Prostate gland (tissue), 2 donors: ENCODE results near the gene PPIH. TPM values are rescaled to one million over a fixed set of nuclear protein-coding genes. Genes with fewer than 3 reads are reported as not detected.

Source experiments
- DNase-seq: peaks from one replicate; pipeline ENCODE4 v3.0.0-alpha.2; 2019; ENCODE audit warnings: low spot score
- H3K27ac ChIP-seq, 2 donors: fragments of 200-600 bp; sonication (generic); 2 replicates each; pipeline ENCODE4 v1.5.1; 2017 to 2019
- H3K27me3 ChIP-seq: fragments of 200-600 bp; sonication (generic); replicated peaks from 2 replicates; pipeline ENCODE4 v1.5.1; 2019; ENCODE audit not compliant: insufficient read depth
- H3K36me3 ChIP-seq, 2 donors: fragments of 200-600 bp; sonication (generic); 1 replicate in 1 of 2; 2 replicates in 1 of 2; pipeline versions ENCODE4 v1.5.1 to v1.8.1; 2017 to 2019
- H3K4me1 ChIP-seq: fragments of 200-600 bp; sonication (generic); replicated peaks from 2 replicates; pipeline ENCODE4 v1.5.1; 2019
- H3K4me3 ChIP-seq, 2 donors: fragments of 200-600 bp; sonication (generic); 2 replicates each; pipeline ENCODE4 v1.5.1; 2017 to 2019
- H3K9me3 ChIP-seq: fragments of 200-600 bp; sonication (generic); 2 replicates; pipeline ENCODE4 v1.5.1; 2017
- POLR2A ChIP-seq: fragments of 450-650 bp; IDR thresholded peaks from one replicate; pipeline ENCODE4 v1.6.1; 2016; ENCODE audit warnings: antibody characterized with exemption, mild to moderate bottlenecking
- POLR2AphosphoS5 ChIP-seq: sonication (generic); formaldehyde crosslinking; IDR thresholded peaks from one replicate; pipeline ENCODE4 v1.6.1; 2017; ENCODE audit warnings: antibody characterized with exemption
- WGBS: methylation state at CpG from one replicate; pipeline ENCODE4 v1.1.5; 2018; 5-methylcytosine and 5-hydroxymethylcytosine counted together
- intact Hi-C: fragments of 100-400 bp; cut with DNase I; formaldehyde crosslinking; loops from one replicate; pipeline ENCODE4 v1.14.2; 2022
- total RNA-seq, 2 donors: library from RNA; depleted of rRNA; stranded (reverse); fragments of >200 nt; gene quantifications; one replicate each; pipeline ENCODE4 v1.1.0, GENCODE V29; 2016
- TF ChIP-seq, protein P1 (sequence below), 4 experiments: fragments of 200-600 bp in 2 of 4; fragments of 450-650 bp in 2 of 4; sonication (generic) in 2 of 4; IDR thresholded peaks; 1 replicate in 3 of 4; 2 replicates in 1 of 4; pipeline ENCODE4 v1.5.1; 2016 to 2019; ENCODE audit warnings: antibody characterized with exemption in 4 of 4, mild to moderate bottlenecking in 2 of 4, moderate library complexity in 2 of 4

PPIH gene
- total RNA-seq, 2 donors from 2014 or later = 31.9 to 39.4 TPM

DNA sequence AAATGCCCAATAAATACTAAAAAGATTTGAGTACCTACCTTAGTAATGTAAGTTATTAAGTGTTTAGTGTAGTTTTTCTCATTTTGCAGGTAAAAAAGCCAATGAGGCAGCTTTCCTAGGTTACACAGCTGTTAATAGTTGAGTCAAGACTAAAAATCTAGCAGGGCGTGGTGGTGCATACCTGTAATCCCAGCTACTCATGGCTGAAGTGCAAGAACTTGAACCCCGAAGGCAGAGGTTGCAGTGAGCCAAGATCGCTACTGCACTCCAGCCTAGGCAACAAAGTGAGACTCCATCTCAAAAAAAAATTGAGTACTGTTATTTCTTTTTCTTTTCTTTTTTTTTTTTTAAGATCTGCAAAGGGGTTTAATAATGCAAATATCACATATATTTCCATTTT lies 31.7 kb downstream of the PPIH start:
- Histone ChIP-seq H3K27me3 (no peaks in the 10 kb centered on the region), H3K4me3 (no peak overlapping the region), H3K36me3 (no peaks in the 10 kb centered on the region), H3K9me3 (no peaks in the 10 kb centered on the region), H3K4me1 (peaks cover 19% of the 10 kb centered on the region), H3K27ac (no peak overlapping the region)
- no peak for DNase-seq
- intact Hi-C loops = loop anchor here (10.0 kb wide), 1 partner anchor 155 kb away; the partner anchor contains the start of gene ZNF691
- TF ChIP-seq POLR2A (no peak), POLR2AphosphoS5 (no peak)
- TF ChIP-seq, protein P1, sequence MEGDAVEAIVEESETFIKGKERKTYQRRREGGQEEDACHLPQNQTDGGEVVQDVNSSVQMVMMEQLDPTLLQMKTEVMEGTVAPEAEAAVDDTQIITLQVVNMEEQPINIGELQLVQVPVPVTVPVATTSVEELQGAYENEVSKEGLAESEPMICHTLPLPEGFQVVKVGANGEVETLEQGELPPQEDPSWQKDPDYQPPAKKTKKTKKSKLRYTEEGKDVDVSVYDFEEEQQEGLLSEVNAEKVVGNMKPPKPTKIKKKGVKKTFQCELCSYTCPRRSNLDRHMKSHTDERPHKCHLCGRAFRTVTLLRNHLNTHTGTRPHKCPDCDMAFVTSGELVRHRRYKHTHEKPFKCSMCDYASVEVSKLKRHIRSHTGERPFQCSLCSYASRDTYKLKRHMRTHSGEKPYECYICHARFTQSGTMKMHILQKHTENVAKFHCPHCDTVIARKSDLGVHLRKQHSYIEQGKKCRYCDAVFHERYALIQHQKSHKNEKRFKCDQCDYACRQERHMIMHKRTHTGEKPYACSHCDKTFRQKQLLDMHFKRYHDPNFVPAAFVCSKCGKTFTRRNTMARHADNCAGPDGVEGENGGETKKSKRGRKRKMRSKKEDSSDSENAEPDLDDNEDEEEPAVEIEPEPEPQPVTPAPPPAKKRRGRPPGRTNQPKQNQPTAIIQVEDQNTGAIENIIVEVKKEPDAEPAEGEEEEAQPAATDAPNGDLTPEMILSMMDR (IDR thresholded peaks at IDR 0.05) = no peak
- 86% methylated on average over 3 of the region's 3 CpGs for WGBS

GRCh38 chr1:42690477-42691156 lies 32.4 kb downstream of the PPIH start:
- no peak overlapping the region for H3K4me3 ChIP-seq
- no peak overlapping the region for H3K27ac ChIP-seq
- 86% methylated on average over 1 of the region's 1 CpG for WGBS
- TF ChIP-seq POLR2AphosphoS5 = no peak
- TF ChIP-seq, protein P1 (IDR thresholded peaks at IDR 0.05) = peak in 1 of 4 experiments; percentile 7
- no peak for TF ChIP-seq POLR2A
- no peaks in the 10 kb centered on the region for H3K27me3 ChIP-seq
- H3K9me3 ChIP-seq = no peaks in the 10 kb centered on the region
- H3K4me1 ChIP-seq = peaks cover 15% of the 10 kb centered on the region
- H3K36me3 ChIP-seq = no peaks in the 10 kb centered on the region
- no peak for DNase-seq
- intact Hi-C loops = no loop called here

DNA sequence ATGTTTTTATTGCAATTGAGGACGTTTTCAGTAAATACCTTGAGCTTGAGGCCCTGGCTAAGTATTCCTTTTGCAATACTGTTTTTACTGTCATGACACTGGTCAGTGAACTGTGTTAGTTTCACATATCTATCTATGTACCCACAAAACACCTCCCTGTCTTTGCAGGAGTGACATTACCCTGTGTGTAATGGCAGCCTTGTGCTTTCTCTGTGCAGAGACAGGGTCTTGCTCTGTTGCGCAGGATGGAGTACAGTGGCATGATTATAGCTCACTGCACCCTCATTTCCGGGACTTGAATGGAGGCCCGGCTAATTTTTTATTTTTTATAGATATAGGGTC lies 32.9 kb downstream of the PPIH start:
- no peak for TF ChIP-seq POLR2AphosphoS5
- no peak for TF ChIP-seq POLR2A
- TF ChIP-seq, protein P1 (IDR thresholded peaks at IDR 0.05) = no peak
- Histone ChIP-seq H3K4me1 (peaks cover 13% of the 10 kb centered on the region), H3K36me3 (no peaks in the 10 kb centered on the region), H3K9me3 (no peaks in the 10 kb centered on the region), H3K27me3 (no peaks in the 10 kb centered on the region), H3K4me3 (no peak overlapping the region), H3K27ac (no peak overlapping the region)
- WGBS = 66% methylated on average over 4 of the region's 4 CpGs
- intact Hi-C loops = no loop called here
- DNase-seq = no peak

GRCh38 chr1:42692461-42692860 lies 34.2 kb downstream of the PPIH start:
- Histone ChIP-seq H3K9me3 (no peaks in the 10 kb centered on the region), H3K27me3 (no peaks in the 10 kb centered on the region), H3K4me1 (peaks cover 13% of the 10 kb centered on the region), H3K36me3 (no peaks in the 10 kb centered on the region), H3K27ac (peak overlapping the region in 1 of 2 donors; percentile 54), H3K4me3 (no peak overlapping the region)
- DNase-seq = no peak
- intact Hi-C loops = no loop called here
- 48% methylated on average over 5 of the region's 5 CpGs for WGBS
- TF ChIP-seq, protein P1 (IDR thresholded peaks at IDR 0.05) = no peak
- TF ChIP-seq POLR2AphosphoS5 (no peak), POLR2A (no peak)

DNA sequence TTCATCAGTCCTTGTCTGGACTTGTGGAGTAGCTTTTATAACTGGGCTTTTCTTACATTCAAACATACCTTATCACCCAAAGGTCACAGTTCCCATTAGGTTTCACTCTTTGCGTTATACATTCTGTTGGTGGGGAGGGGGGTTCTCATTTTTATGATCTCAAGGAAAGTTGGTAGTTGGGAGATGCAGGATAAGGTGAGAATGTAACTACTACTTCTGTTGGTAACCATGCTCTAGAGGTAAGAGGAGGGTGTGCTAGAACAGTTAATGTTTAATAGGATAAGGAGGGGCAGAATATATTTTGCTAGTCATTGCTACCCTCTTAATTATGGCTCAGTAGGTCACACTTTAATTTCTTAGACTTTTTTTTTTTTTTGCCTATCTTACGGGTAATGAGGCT lies 34.7 kb downstream of the PPIH start:
- peaks cover 13% of the 10 kb centered on the region for H3K4me1 ChIP-seq
- no peaks in the 10 kb centered on the region for H3K27me3 ChIP-seq
- H3K36me3 ChIP-seq = no peaks in the 10 kb centered on the region
- TF ChIP-seq, protein P1 (IDR thresholded peaks at IDR 0.05) = no peak
- no peak for TF ChIP-seq POLR2AphosphoS5
- TF ChIP-seq POLR2A = no peak
- no peaks in the 10 kb centered on the region for H3K9me3 ChIP-seq
- intact Hi-C loops = no loop called here
- DNase-seq = no peak
- WGBS = 57% methylated on average over 2 of the region's 2 CpGs
- H3K4me3 ChIP-seq = no peak overlapping the region
- H3K27ac ChIP-seq = peak overlapping the region in 1 of 2 donors; percentile 54
